ENCODE measurements around the gene LAMTOR3.

DNA sequence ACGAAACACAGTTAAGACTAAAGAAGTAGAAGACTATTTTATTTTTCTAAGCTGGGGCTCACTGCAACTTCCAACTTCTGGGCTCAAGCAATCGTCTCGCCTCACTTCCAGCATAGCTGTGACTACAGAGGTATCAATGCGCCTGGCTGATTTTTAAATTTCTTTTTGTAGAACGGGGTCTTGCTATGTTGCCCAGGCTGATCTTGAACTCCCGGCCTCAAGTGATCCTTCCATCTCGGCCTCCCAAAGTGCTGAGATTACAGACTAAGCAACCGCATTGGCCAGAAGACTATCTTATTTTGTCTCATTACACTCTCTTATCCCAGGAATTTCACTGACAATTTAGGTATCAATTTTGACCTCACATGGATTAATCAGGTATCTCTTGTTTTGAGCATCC, 1.2 kb downstream of the LAMTOR3 start:
- TF ChIP-seq GATA2 (IDR thresholded peaks at IDR 0.05; ENCODE audit: low read depth, low read length): no peak
- TF ChIP-seq GATA3 (IDR thresholded peaks at IDR 0.05; ENCODE audit: low read depth, low read length): no peak
